A673 (cell line): ENCODE data around the gene CAPN5.

ENCODE experiments used
- CTCF ChIP-seq: fragments of 300-800, 200-600 bp; sonication (generic); conservative IDR thresholded peaks from 2 replicates; pipeline ENCODE4 v1.5.1; 2017; ENCODE audit warnings: low read depth, mild to moderate bottlenecking, antibody characterized with exemption, low read length, moderate library complexity, mixed read lengths
- EZH2 ChIP-seq: fragments of 200-600 bp; sonication (generic); IDR thresholded peaks from 2 replicates; pipeline ENCODE4 v1.6.1; 2017; ENCODE audit warnings: borderline replicate concordance, low read depth, mild to moderate bottlenecking, mixed read lengths, antibody characterized with exemption, low read length; ENCODE audit not compliant: poor library complexity, severe bottlenecking

DNA sequence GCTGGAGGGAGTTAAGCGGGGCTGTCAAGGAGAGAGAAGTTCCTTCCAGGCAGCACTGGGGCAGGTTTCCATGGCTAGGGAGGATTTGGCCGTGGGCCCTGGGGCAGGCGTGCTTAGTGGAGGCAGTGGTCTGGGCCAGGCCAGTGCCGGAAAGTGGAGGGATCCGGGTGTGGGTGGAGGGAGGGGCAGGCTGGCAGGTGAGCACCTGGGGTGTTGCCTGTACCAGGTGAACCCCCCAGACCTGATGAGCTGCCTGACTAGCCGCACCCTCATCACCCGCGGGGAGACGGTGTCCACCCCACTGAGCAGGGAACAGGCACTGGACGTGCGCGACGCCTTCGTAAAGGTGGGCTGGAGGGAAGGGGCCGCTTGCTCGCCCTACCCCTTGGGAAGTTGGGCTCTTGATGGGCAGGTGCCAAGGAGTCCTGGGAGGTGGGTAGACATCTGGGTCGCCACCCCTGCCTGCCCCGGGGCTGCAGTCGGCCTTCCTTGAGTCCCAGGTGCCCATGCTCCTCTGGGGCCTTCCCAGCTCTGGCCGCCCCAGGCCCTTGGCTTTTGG is 93.2 kb downstream of the CAPN5 start:
- TF ChIP-seq CTCF, result no peak
- TF ChIP-seq EZH2, result no peak
